Omental fat pad (tissue), 4 donors: ENCODE data around the gene WBP2NL. TPM values are rescaled to one million over a fixed set of nuclear protein-coding genes. Genes with fewer than 3 reads are reported as not detected.

Experiments
- ATAC-seq: fragments of 150-250 bp; one replicate; pipeline ENCODE4 v1.9.1; 2016; ENCODE audit warnings: mild to moderate bottlenecking, moderate library complexity; ENCODE audit not compliant: low FRiP score
- DNase-seq: peaks from one replicate; pipeline ENCODE4 v3.0.0-alpha.2; 2019; ENCODE audit warnings: low spot score
- CTCF ChIP-seq, 3 donors: fragments of 450-650 bp; IDR thresholded peaks; one replicate each; pipeline ENCODE4 v1.5.1; 2016 to 2017; ENCODE audit warnings: antibody characterized with exemption in 3 of 3, mild to moderate bottlenecking in 3 of 3, moderate library complexity in 2 of 3
- total RNA-seq, 4 donors: library from RNA; depleted of rRNA; stranded (reverse); fragments of >200 nt; gene quantifications; one replicate each; pipeline ENCODE4 v1.1.0, GENCODE V29; 2016

WBP2NL gene
- total RNA-seq, 4 donors from 2014 or later: 0.28 to 1.1 (median 0.72) TPM

GRCh38 chr22:41971431-41971830, 27.2 kb upstream of the WBP2NL start:
- DNase-seq: no peak
- no peak for ATAC-seq

GRCh38 chr22:41974691-41975290, 23.8 kb upstream of the WBP2NL start:
- ATAC-seq (no peak), DNase-seq (no peak)
- no peak for TF ChIP-seq CTCF (IDR thresholded peaks at IDR 0.05)

More at GRCh38 chr22:41971431-41971830, 27.2 kb upstream of the WBP2NL start:
- no peak for TF ChIP-seq CTCF (IDR thresholded peaks at IDR 0.05)

GRCh38 chr22:41975299-41976069, 23.1 kb upstream of the WBP2NL start:
- ATAC-seq (no peak), DNase-seq (no peak)
- no peak for TF ChIP-seq CTCF (IDR thresholded peaks at IDR 0.05)

GRCh38 chr22:41976070-41976901, 22.3 kb upstream of the WBP2NL start:
- TF ChIP-seq CTCF (IDR thresholded peaks at IDR 0.05): no peak
- ATAC-seq (peak; percentile 58), DNase-seq (no peak)

GRCh38 chr22:41976961-41977566, 21.5 kb upstream of the WBP2NL start:
- no peak for TF ChIP-seq CTCF (IDR thresholded peaks at IDR 0.05)
- peak; percentile 28 for ATAC-seq
- DNase-seq: no peak

GRCh38 chr22:41978732-41979131, 19.9 kb upstream of the WBP2NL start:
- no peak for ATAC-seq

More at GRCh38 chr22:41978732-41979131, 19.9 kb upstream of the WBP2NL start:
- no peak for DNase-seq
- no peak for TF ChIP-seq CTCF (IDR thresholded peaks at IDR 0.05)
